SK-N-SH (cell line): ENCODE data around the gene INS. TPM values are rescaled to one million over a fixed set of nuclear protein-coding genes. Genes with fewer than 3 reads are reported as not detected.
A peak's percentile ranks its signal among the peaks of the same experiment; 100 is the strongest.

Source experiments
- CTCF ChIA-PET: fragments of 300-600, 350-600 bp; formaldehyde crosslinking; extraction: SDS; loops from one replicate; lab custom pipeline; 2021; lab: Yijun Ruan, JAX
- POLR2A ChIA-PET: fragments of 350-600 bp; sonication (Branson Sonifier 250); formaldehyde crosslinking; extraction: SDS; loops from one replicate; lab custom pipeline; 2020; ENCODE audit warnings: antibody characterized with exemption, inconsistent platforms; lab: Yijun Ruan, JAX
- DNase-seq: peaks from one replicate; pipeline ENCODE4 v3.0.0; 2012
- H2AFZ ChIP-seq: fragments of 200-600 bp; sonication (generic); 2 replicates; pipeline ENCODE4 v1.8.1; 2016; ENCODE audit warnings: antibody characterized with exemption, mild to moderate bottlenecking, low read depth
- H3F3A ChIP-seq: fragments of 200-600 bp; sonication (generic); replicated peaks from 2 replicates; pipeline ENCODE3; 2016; ENCODE audit warnings: antibody characterized with exemption, mild to moderate bottlenecking; ENCODE audit not compliant: insufficient read depth
- H3K27ac ChIP-seq, 2 experiments: fragments of 200-500 bp in 1 of 2; fragments of 200-600 bp in 1 of 2; sonication (Bioruptor generic) in 1 of 2; sonication (generic), shearing (Covaris generic) in 1 of 2; 2 replicates each; pipeline versions ENCODE4 v1.5.1 to v1.6.1; 2014 to 2016; ENCODE audit warnings: low read depth in 2 of 2, inconsistent platforms in 1 of 2, low read length in 1 of 2, mild to moderate bottlenecking in 1 of 2, mixed read lengths in 1 of 2
- H3K27me3 ChIP-seq: fragments of 200-600 bp; sonication (generic), shearing (Covaris generic); 2 replicates; pipeline ENCODE4 v1.6.1; 2016; ENCODE audit warnings: mixed run types; ENCODE audit not compliant: insufficient read depth
- H3K36me3 ChIP-seq, 2 experiments: fragments of 200-500 bp in 1 of 2; fragments of 200-600 bp in 1 of 2; sonication (Bioruptor generic) in 1 of 2; sonication (generic) in 1 of 2; replicated peaks in 1 of 2; 2 replicates each; pipeline versions ENCODE3 to v1.5.1; 2014 to 2016; ENCODE audit warnings: low read length in 1 of 2, mild to moderate bottlenecking in 1 of 2; ENCODE audit not compliant: insufficient read depth in 2 of 2, control insufficient read depth in 1 of 2
- H3K4me1 ChIP-seq, 2 experiments: fragments of 200-500 bp in 1 of 2; fragments of 200-600 bp in 1 of 2; sonication (Bioruptor generic) in 1 of 2; sonication (generic), shearing (Covaris generic) in 1 of 2; 2 replicates each; pipeline versions ENCODE4 v1.5.1 to v1.6.1; 2014 to 2016; ENCODE audit warnings: low read depth in 1 of 2, low read length in 1 of 2, mixed run types in 1 of 2; ENCODE audit not compliant: insufficient read depth in 2 of 2, control insufficient read depth in 1 of 2
- H3K4me2 ChIP-seq: fragments of 200-600 bp; sonication (generic), shearing (Covaris generic); 2 replicates; pipeline ENCODE4 v1.6.1; 2017; ENCODE audit warnings: mixed run types
- H3K4me3 ChIP-seq, 2 experiments: fragments of 200-500 bp in 1 of 2; fragments of 200-600 bp in 1 of 2; sonication (Bioruptor generic) in 1 of 2; sonication (generic), shearing (Covaris generic) in 1 of 2; 2 replicates each; pipeline versions ENCODE4 v1.5.1 to v1.8.1; 2014 to 2016; ENCODE audit warnings: low read depth in 2 of 2, inconsistent platforms in 1 of 2, low read length in 1 of 2, mild to moderate bottlenecking in 1 of 2, mixed read lengths in 1 of 2, moderate library complexity in 1 of 2
- H3K79me2 ChIP-seq: fragments of 200-600 bp; sonication (generic); 2 replicates; pipeline ENCODE4 v1.8.1; 2017; ENCODE audit warnings: mild to moderate bottlenecking; ENCODE audit not compliant: insufficient read depth
- H3K9ac ChIP-seq: fragments of 200-600 bp; sonication (generic); 2 replicates; pipeline ENCODE4 v1.6.1; 2017; ENCODE audit warnings: mixed run types
- H3K9me2 ChIP-seq: fragments of 200-600 bp; sonication (generic); 2 replicates; pipeline ENCODE4 v1.6.1; 2017; ENCODE audit warnings: mixed run types
- H3K9me3 ChIP-seq: fragments of 200-600 bp; sonication (generic); 2 replicates; pipeline ENCODE4 v1.6.1; 2017; ENCODE audit warnings: mixed run types, mild to moderate bottlenecking, moderate library complexity
- H4K20me1 ChIP-seq: fragments of 200-600 bp; sonication (generic); 2 replicates; pipeline ENCODE4 v1.6.1; 2017; ENCODE audit warnings: mild to moderate bottlenecking, mixed run types; ENCODE audit not compliant: insufficient read depth
- CHD2 ChIP-seq: fragments of 150-350 bp; IDR thresholded peaks from 2 replicates; pipeline ENCODE4 v1.6.1; 2018; ENCODE audit warnings: low read length; ENCODE audit not compliant: partially characterized antibody
- EP300 ChIP-seq, 2 experiments: IDR thresholded peaks; 2 replicates each; pipeline versions ENCODE4 v1.4.0 to v1.6.1; 2012; ENCODE audit warnings: borderline replicate concordance in 1 of 2, low read depth in 1 of 2, low read length in 1 of 2
- FOXJ3 ChIP-seq: sonication (generic); formaldehyde crosslinking; IDR thresholded peaks from 2 replicates; pipeline ENCODE4 v1.5.1; 2020; ENCODE audit warnings: mild to moderate bottlenecking, missing genetic modification reagents
- FOXM1 ChIP-seq: IDR thresholded peaks from 2 replicates; pipeline ENCODE4 v1.4.0; 2012; ENCODE audit warnings: low read depth, mild to moderate bottlenecking
- GATA2 ChIP-seq: sonication (generic); formaldehyde crosslinking; IDR thresholded peaks from 2 replicates; pipeline ENCODE4 v1.5.0; 2020; ENCODE audit warnings: mild to moderate bottlenecking, missing genetic modification reagents
- JUND ChIP-seq: IDR thresholded peaks from 2 replicates; pipeline ENCODE4 v1.4.0; 2012
- MXI1 ChIP-seq: IDR thresholded peaks from 2 replicates; pipeline ENCODE4 v1.6.1; 2012; ENCODE audit warnings: mild to moderate bottlenecking, low read depth, low read length, improper control_type of control experiment
- NRF1 ChIP-seq: IDR thresholded peaks from 2 replicates; pipeline ENCODE4 v1.6.1; 2012; ENCODE audit warnings: low read depth, mild to moderate bottlenecking, low read length
- RAD21 ChIP-seq: IDR thresholded peaks from 2 replicates; pipeline ENCODE4 v1.6.1; 2012; ENCODE audit warnings: mild to moderate bottlenecking, low read length
- RCOR1 ChIP-seq: fragments of 150-350 bp; IDR thresholded peaks from 2 replicates; pipeline ENCODE4 v1.6.1; 2017; ENCODE audit warnings: antibody characterized with exemption, low read length
- RXRA ChIP-seq: IDR thresholded peaks from 2 replicates; pipeline ENCODE4 v1.4.0; 2012; ENCODE audit warnings: low read depth, mild to moderate bottlenecking, borderline replicate concordance
- TAF1 ChIP-seq: IDR thresholded peaks from 2 replicates; pipeline ENCODE4 v1.6.1; 2012; ENCODE audit warnings: low read depth, mild to moderate bottlenecking, low read length, moderate library complexity, borderline replicate concordance
- TCF12 ChIP-seq: IDR thresholded peaks from 2 replicates; pipeline ENCODE4 v1.4.0; 2012
- TEAD4 ChIP-seq: IDR thresholded peaks from 2 replicates; pipeline ENCODE4 v1.4.0; 2012; ENCODE audit warnings: mild to moderate bottlenecking, borderline replicate concordance; ENCODE audit not compliant: insufficient read depth
- WGBS: methylation state at CpG from one replicate; pipeline ENCODE4 v1.1.6; 2017; ENCODE audit warnings: low lambda C conversion rate; 5-methylcytosine and 5-hydroxymethylcytosine counted together
- polyA plus RNA-seq, 3 experiments: library from polyadenylated mRNA; depleted of rRNA; stranded (reverse); fragments of >200 nt; gene quantifications; 2 replicates each; pipeline ENCODE4 v1.2.3, GENCODE V29; 2012
- TF ChIP-seq, protein P1 (sequence below): IDR thresholded peaks from 2 replicates; pipeline ENCODE4 v1.4.0; 2012; ENCODE audit warnings: low read depth, borderline replicate concordance
- TF ChIP-seq, protein P2 (sequence below): fragments of 200-600 bp; sonication (generic); IDR thresholded peaks from 2 replicates; pipeline ENCODE4 v1.6.1; 2017; ENCODE audit warnings: antibody characterized with exemption, mild to moderate bottlenecking, moderate library complexity

Gene INS
- polyA plus RNA-seq, 1 of the 3 experiments (the other 2 are of a cell fraction): not detected

DNA sequence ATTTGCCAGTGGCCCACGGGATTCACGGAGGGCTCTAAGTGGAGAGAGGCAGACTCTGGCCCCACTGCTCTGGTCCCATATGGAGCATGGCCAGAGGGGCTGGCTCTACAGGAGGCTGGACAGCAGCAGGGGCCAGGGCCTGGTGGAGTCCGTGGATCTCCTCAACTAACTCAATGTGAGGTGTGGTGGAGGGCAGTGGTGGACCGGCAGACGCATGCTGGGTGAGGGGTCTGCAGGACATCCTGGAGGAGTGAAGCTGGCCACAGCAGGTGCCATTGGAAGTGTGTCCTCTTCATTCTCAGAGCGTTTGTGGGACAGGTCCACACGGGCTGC is 37.4 kb downstream of the INS start:
- peaks cover 0 to 11% of the 10 kb centered on the region in 2 experiments; a peak in 1 of 4 replicates for H3K4me1 ChIP-seq
- no peaks in the 10 kb centered on the region for H4K20me1 ChIP-seq
- no peaks in the 10 kb centered on the region for H3K36me3 ChIP-seq
- DNase-seq: no peak
- H3K4me2 ChIP-seq: no peak overlapping the region
- 52% methylated on average over 7 of the region's 7 CpGs for WGBS
- H3K4me3 ChIP-seq: no peak overlapping the region
- H3K9me3 ChIP-seq: no peaks in the 10 kb centered on the region
- no peaks in the 10 kb centered on the region for H3K79me2 ChIP-seq
- no peaks in the 10 kb centered on the region for H3K9me2 ChIP-seq
- POLR2A ChIA-PET: no interaction called here
- no peak overlapping the region for H2AFZ ChIP-seq
- no peaks in the 10 kb centered on the region for H3K27me3 ChIP-seq
- H3F3A ChIP-seq: no peaks in the 10 kb centered on the region
- TF ChIP-seq TAF1: no peak
- H3K9ac ChIP-seq: no peak overlapping the region
- no peak overlapping the region for H3K27ac ChIP-seq
- CTCF ChIA-PET: interaction anchor here (0.9 to 1.2 kb wide), 3 partner anchors 10 to 241 kb away, joined by 3 to 5 read pairs (median 4); no protein-coding TSS in a partner anchor

- ChIA-PET POLR2A (no interaction called here), CTCF (interaction anchor here (0.9 kb wide), 1 partner anchor 87 kb away, joined by 4 read pairs; no protein-coding TSS in a partner anchor)
- Histone ChIP-seq H3K79me2 (no peaks in the 10 kb centered on the region), H3K9ac (no peak overlapping the region), H3K4me3 (no peak overlapping the region), H3K4me1 (peaks cover 0 to 11% of the 10 kb centered on the region in 2 experiments; a peak in 1 of 4 replicates), H3K9me3 (no peaks in the 10 kb centered on the region), H4K20me1 (no peaks in the 10 kb centered on the region), H3K4me2 (no peak overlapping the region), H3K27me3 (no peaks in the 10 kb centered on the region), H2AFZ (no peak overlapping the region), H3K36me3 (no peaks in the 10 kb centered on the region), H3F3A (no peaks in the 10 kb centered on the region), H3K27ac (no peak overlapping the region), H3K9me2 (no peaks in the 10 kb centered on the region)
- WGBS: 48% methylated on average over 5 of the region's 13 CpGs
- TF ChIP-seq RXRA (no peak), EP300 (IDR thresholded peaks at IDR 0.05; ENCODE audit: borderline replicate concordance in 1 of 2, low read depth in 1 of 2, low read length in 1 of 2) (no peak), FOXJ3 (CRISPR knock-in tag) (no peak), CHD2 (no peak), RCOR1 (no peak)
- DNase-seq: no peak
These were observed 37.9 kb downstream of the INS start for GRCh38 chr11:2122907-2123627.

DNA sequence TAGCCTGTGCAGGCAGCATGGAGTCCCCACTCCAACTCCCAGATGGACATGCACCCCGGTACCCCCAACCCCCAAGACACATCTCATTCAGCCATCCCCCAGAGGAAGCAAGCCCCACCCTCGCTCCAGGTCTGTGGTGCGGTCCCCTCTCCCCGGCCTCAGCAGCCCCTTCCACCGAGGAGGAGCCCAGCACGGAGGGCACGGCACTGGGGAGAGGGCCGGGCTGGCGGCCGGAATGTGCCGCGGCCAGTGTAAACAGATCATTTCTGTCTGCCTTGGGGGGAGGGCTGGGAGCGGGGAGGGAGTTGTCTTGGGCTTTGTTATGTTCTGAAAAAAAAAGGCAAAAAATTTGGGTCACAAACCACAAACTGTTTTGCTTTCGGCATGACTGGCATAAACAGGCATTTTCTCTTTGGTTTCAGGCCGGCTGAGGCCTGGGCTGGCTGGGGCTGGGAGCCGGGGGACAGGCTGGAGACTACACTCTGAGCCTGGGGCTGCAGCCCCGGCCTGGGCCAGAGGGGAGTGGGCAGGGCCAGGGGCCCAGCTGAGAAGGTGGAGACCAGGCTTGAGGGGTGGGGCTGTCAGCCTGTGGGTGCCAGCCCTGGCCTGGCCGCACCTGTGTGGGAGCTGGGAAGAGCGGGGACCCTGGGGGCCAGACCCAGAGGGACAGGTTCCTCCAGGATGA is 38.6 kb downstream of the INS start:
- Histone ChIP-seq H3K27me3 (no peaks in the 10 kb centered on the region), H3K9me2 (no peaks in the 10 kb centered on the region), H3K4me2 (no peak overlapping the region), H3K4me3 (no peak overlapping the region), H3K79me2 (no peaks in the 10 kb centered on the region), H3K4me1 (peaks cover 0 to 11% of the 10 kb centered on the region in 2 experiments; a peak in 1 of 4 replicates), H2AFZ (no peak overlapping the region), H3K27ac (no peak overlapping the region), H3F3A (no peaks in the 10 kb centered on the region), H3K36me3 (no peaks in the 10 kb centered on the region), H3K9me3 (no peaks in the 10 kb centered on the region), H3K9ac (no peak overlapping the region), H4K20me1 (no peaks in the 10 kb centered on the region)
- POLR2A ChIA-PET: no interaction called here
- CTCF ChIA-PET: interaction anchor here (0.9 kb wide), 1 partner anchor 86 kb away, joined by 4 read pairs; no protein-coding TSS in a partner anchor
- TF ChIP-seq RAD21 (no peak), RCOR1 (no peak), FOXM1 (no peak), NRF1 (no peak), TEAD4 (no peak), TCF12 (no peak), GATA2 (CRISPR knock-in tag) (no peak), JUND (no peak), MXI1 (no peak)
- TF ChIP-seq, protein P1, sequence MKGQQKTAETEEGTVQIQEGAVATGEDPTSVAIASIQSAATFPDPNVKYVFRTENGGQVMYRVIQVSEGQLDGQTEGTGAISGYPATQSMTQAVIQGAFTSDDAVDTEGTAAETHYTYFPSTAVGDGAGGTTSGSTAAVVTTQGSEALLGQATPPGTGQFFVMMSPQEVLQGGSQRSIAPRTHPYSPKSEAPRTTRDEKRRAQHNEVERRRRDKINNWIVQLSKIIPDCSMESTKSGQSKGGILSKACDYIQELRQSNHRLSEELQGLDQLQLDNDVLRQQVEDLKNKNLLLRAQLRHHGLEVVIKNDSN: no peak
- TF ChIP-seq, protein P2, sequence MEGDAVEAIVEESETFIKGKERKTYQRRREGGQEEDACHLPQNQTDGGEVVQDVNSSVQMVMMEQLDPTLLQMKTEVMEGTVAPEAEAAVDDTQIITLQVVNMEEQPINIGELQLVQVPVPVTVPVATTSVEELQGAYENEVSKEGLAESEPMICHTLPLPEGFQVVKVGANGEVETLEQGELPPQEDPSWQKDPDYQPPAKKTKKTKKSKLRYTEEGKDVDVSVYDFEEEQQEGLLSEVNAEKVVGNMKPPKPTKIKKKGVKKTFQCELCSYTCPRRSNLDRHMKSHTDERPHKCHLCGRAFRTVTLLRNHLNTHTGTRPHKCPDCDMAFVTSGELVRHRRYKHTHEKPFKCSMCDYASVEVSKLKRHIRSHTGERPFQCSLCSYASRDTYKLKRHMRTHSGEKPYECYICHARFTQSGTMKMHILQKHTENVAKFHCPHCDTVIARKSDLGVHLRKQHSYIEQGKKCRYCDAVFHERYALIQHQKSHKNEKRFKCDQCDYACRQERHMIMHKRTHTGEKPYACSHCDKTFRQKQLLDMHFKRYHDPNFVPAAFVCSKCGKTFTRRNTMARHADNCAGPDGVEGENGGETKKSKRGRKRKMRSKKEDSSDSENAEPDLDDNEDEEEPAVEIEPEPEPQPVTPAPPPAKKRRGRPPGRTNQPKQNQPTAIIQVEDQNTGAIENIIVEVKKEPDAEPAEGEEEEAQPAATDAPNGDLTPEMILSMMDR: no peak
- peak; percentile 41 for DNase-seq
- 72% methylated on average over 10 of the region's 19 CpGs for WGBS
